OCI-LY1 (cell line): ENCODE results near the gene GDPD4.

Source experiments
- H2AFZ ChIP-seq: fragments of 200-600 bp; sonication (generic), shearing (Covaris generic); 2 replicates; pipeline ENCODE4 v1.6.0; 2014; ENCODE audit warnings: antibody characterized with exemption, mild to moderate bottlenecking, low read length
- H3F3A ChIP-seq: fragments of 200-600 bp; sonication (generic), shearing (Covaris generic); 2 replicates; pipeline ENCODE4 v1.6.0; 2014; ENCODE audit warnings: mild to moderate bottlenecking, antibody characterized with exemption, low read length, moderate library complexity; ENCODE audit not compliant: insufficient read depth
- H3K27ac ChIP-seq: fragments of 200-600 bp; sonication (generic); 2 replicates; pipeline ENCODE4 v1.5.1; 2014; ENCODE audit warnings: low read length, mixed run types, mild to moderate bottlenecking, low read depth; ENCODE audit not compliant: poor library complexity, severe bottlenecking
- H3K27me3 ChIP-seq: fragments of 200-600 bp; sonication (generic); 2 replicates; pipeline ENCODE4 v1.6.0; 2014; ENCODE audit warnings: antibody characterized with exemption, mild to moderate bottlenecking, low read length, moderate library complexity; ENCODE audit not compliant: insufficient read depth
- H3K36me3 ChIP-seq: fragments of 200-600 bp; sonication (generic); 2 replicates; pipeline ENCODE4 v1.6.1; 2014; ENCODE audit warnings: mild to moderate bottlenecking, antibody characterized with exemption, low read length, moderate library complexity, mixed read lengths; ENCODE audit not compliant: insufficient read depth
- H3K4me1 ChIP-seq: fragments of 200-600 bp; sonication (generic); 2 replicates; pipeline ENCODE4 v1.5.1; 2014; ENCODE audit warnings: mild to moderate bottlenecking, low read length, moderate library complexity; ENCODE audit not compliant: insufficient read depth, severe bottlenecking
- H3K4me2 ChIP-seq: fragments of 200-600 bp; sonication (generic), shearing (Covaris generic); 2 replicates; pipeline ENCODE4 v1.6.1; 2014; ENCODE audit warnings: low read length
- H3K4me3 ChIP-seq: fragments of 200-600 bp; sonication (generic); 2 replicates; pipeline ENCODE4 v1.5.1; 2014; ENCODE audit warnings: low read length, low read depth, mild to moderate bottlenecking, mixed read lengths; ENCODE audit not compliant: poor library complexity, severe bottlenecking
- H3K79me2 ChIP-seq: fragments of 200-600 bp; shearing (Covaris generic); 2 replicates; pipeline ENCODE4 v1.6.1; 2016; ENCODE audit warnings: mixed run types, low read length, mixed read lengths; ENCODE audit not compliant: insufficient read depth
- H3K9ac ChIP-seq: fragments of 200-600 bp; sonication (generic), shearing (Covaris generic); 2 replicates; pipeline ENCODE4 v1.6.1; 2014; ENCODE audit warnings: mild to moderate bottlenecking, low read length, mixed read lengths
- H3K9me2 ChIP-seq: fragments of 200-600 bp; sonication (generic), shearing (Covaris generic); 2 replicates; pipeline ENCODE4 v1.6.1; 2014; ENCODE audit warnings: low read depth, mild to moderate bottlenecking, low read length, mixed read lengths
- H3K9me3 ChIP-seq: fragments of 200-600 bp; shearing (Covaris generic); 2 replicates; pipeline ENCODE4 v1.6.1; 2014; ENCODE audit warnings: low read length, mixed read lengths
- H4K20me1 ChIP-seq: fragments of 200-600 bp; sonication (generic), shearing (Covaris generic); 2 replicates; pipeline ENCODE4 v1.6.0; 2016; ENCODE audit warnings: mild to moderate bottlenecking, low read length; ENCODE audit not compliant: insufficient read depth
- CTCF ChIP-seq: fragments of 200-600 bp; sonication (generic), shearing (Covaris generic); IDR thresholded peaks from 2 replicates; pipeline ENCODE4 v1.5.1; 2017; ENCODE audit warnings: mild to moderate bottlenecking, antibody characterized with exemption, low read length, moderate library complexity, mixed read lengths
- EZH2 ChIP-seq: fragments of 200-600 bp; sonication (generic), shearing (Covaris generic); IDR thresholded peaks from 2 replicates; pipeline ENCODE4 v1.8.0; 2017; ENCODE audit warnings: borderline replicate concordance, mixed run types, mild to moderate bottlenecking, antibody characterized with exemption, low read length, moderate library complexity, mixed read lengths

GDPD4 gene

GRCh38 chr11:77262803-77263202, 38.7 kb downstream of the GDPD4 start:
- Histone ChIP-seq H2AFZ (no peak overlapping the region), H3K79me2 (no peaks in the 10 kb centered on the region), H3K4me2 (no peak overlapping the region), H3K4me1 (no peaks in the 10 kb centered on the region), H3K4me3 (no peak overlapping the region), H3K27me3 (no peaks in the 10 kb centered on the region), H3K9ac (no peak overlapping the region), H3K9me3 (no peaks in the 10 kb centered on the region), H4K20me1 (no peaks in the 10 kb centered on the region), H3K27ac (no peak overlapping the region), H3K36me3 (no peaks in the 10 kb centered on the region), H3F3A (no peaks in the 10 kb centered on the region), H3K9me2 (no peaks in the 10 kb centered on the region)
- no peak for TF ChIP-seq CTCF
- no peak for TF ChIP-seq EZH2

GRCh38 chr11:77259641-77260040, 41.8 kb downstream of the GDPD4 start:
- H3K4me3 ChIP-seq = no peak overlapping the region
- no peaks in the 10 kb centered on the region for H3K4me1 ChIP-seq
- TF ChIP-seq EZH2 (no peak), CTCF (no peak)
- H3K27me3 ChIP-seq = no peaks in the 10 kb centered on the region
- H3K9ac ChIP-seq = no peak overlapping the region
- no peaks in the 10 kb centered on the region for H4K20me1 ChIP-seq
- H3K79me2 ChIP-seq = no peaks in the 10 kb centered on the region
- no peak overlapping the region for H2AFZ ChIP-seq
- no peak overlapping the region for H3K4me2 ChIP-seq
- no peaks in the 10 kb centered on the region for H3K9me2 ChIP-seq
- no peaks in the 10 kb centered on the region for H3K9me3 ChIP-seq
- H3F3A ChIP-seq = no peaks in the 10 kb centered on the region
- H3K27ac ChIP-seq = no peak overlapping the region
- no peaks in the 10 kb centered on the region for H3K36me3 ChIP-seq

- H3K27ac ChIP-seq = no peak overlapping the region
- no peaks in the 10 kb centered on the region for H3K9me3 ChIP-seq
- TF ChIP-seq EZH2 (no peak), CTCF (no peak)
- H3K4me2 ChIP-seq = no peak overlapping the region
- H3K9ac ChIP-seq = no peak overlapping the region
- no peaks in the 10 kb centered on the region for H3K4me1 ChIP-seq
- H2AFZ ChIP-seq = no peak overlapping the region
- no peaks in the 10 kb centered on the region for H3K36me3 ChIP-seq
- no peaks in the 10 kb centered on the region for H4K20me1 ChIP-seq
- no peaks in the 10 kb centered on the region for H3F3A ChIP-seq
- no peaks in the 10 kb centered on the region for H3K27me3 ChIP-seq
- H3K9me2 ChIP-seq = no peaks in the 10 kb centered on the region
- H3K4me3 ChIP-seq = no peak overlapping the region
- H3K79me2 ChIP-seq = no peaks in the 10 kb centered on the region
These were observed 47.8 kb downstream of the GDPD4 start for GRCh38 chr11:77253690-77254089.
